Gastroesophageal sphincter (tissue), 4 donors: ENCODE data around the gene RHOJ. TPM values are rescaled to one million over a fixed set of nuclear protein-coding genes. Genes with fewer than 3 reads are reported as not detected.
"Not testable (repeated sequence)": the region's sequence is repeated elsewhere in the genome, so short reads cannot be mapped to it uniquely, and the experiment has no call there.

Experiments used
- ATAC-seq: fragments of 150-250 bp; one replicate; pipeline ENCODE4 v1.9.1; 2016; ENCODE audit warnings: mild to moderate bottlenecking, moderate library complexity
- H3K27ac ChIP-seq, 4 donors: fragments of 200-600 bp; sonication (generic) in 3 of 4; 1 replicate in 3 of 4; 2 replicates in 1 of 4; pipeline ENCODE4 v1.5.1; 2016 to 2019
- H3K27me3 ChIP-seq: fragments of 200-600 bp; sonication (generic); one replicate; pipeline ENCODE4 v1.5.1; 2019
- H3K36me3 ChIP-seq, 2 donors: fragments of 200-600 bp; sonication (generic); one replicate each; pipeline ENCODE4 v1.5.1; 2019; ENCODE audit warnings: control low read depth in 1 of 2
- H3K4me1 ChIP-seq, 3 donors: fragments of 200-600 bp; sonication (generic); 1 replicate in 2 of 3; 2 replicates in 1 of 3; pipeline ENCODE4 v1.5.1; 2016 to 2019; ENCODE audit warnings: control low read depth in 2 of 3
- H3K4me3 ChIP-seq, 2 donors: fragments of 200-600 bp; sonication (generic); one replicate each; pipeline ENCODE4 v1.5.1; 2019; ENCODE audit warnings: mild to moderate bottlenecking in 1 of 2, moderate library complexity in 1 of 2
- H3K9me3 ChIP-seq, 3 donors: fragments of 200-600 bp; sonication (generic); one replicate each; pipeline ENCODE4 v1.5.1; 2017 to 2019; ENCODE audit warnings: control low read depth in 2 of 3
- EP300 ChIP-seq: sonication (generic); formaldehyde crosslinking; IDR thresholded peaks from one replicate; pipeline ENCODE4 v1.6.1; 2017; ENCODE audit warnings: antibody characterized with exemption, mild to moderate bottlenecking
- POLR2A ChIP-seq, 2 donors: fragments of 450-650 bp; IDR thresholded peaks; one replicate each; pipeline ENCODE4 v1.6.1; 2017; ENCODE audit warnings: antibody characterized with exemption in 2 of 2, mild to moderate bottlenecking in 2 of 2, moderate library complexity in 1 of 2
- POLR2AphosphoS5 ChIP-seq: sonication (generic); formaldehyde crosslinking; IDR thresholded peaks from one replicate; pipeline ENCODE4 v1.6.1; 2017; ENCODE audit warnings: antibody characterized with exemption
- WGBS, 2 donors: methylation state at CpG; one replicate each; pipeline ENCODE4 v1.1.5; 2018; ENCODE audit warnings: low coverage in 1 of 2; 5-methylcytosine and 5-hydroxymethylcytosine counted together
- total RNA-seq, 4 donors: library from RNA; depleted of rRNA; stranded (reverse); fragments of >200 nt; gene quantifications; one replicate each; pipeline ENCODE4 v1.1.0, GENCODE V29; 2016
- TF ChIP-seq, protein P1 (sequence below), 4 experiments: fragments of 200-600 bp in 2 of 4; fragments of 450-650 bp in 2 of 4; sonication (generic) in 1 of 4; IDR thresholded peaks; one replicate each; pipeline ENCODE4 v1.5.1; 2017 to 2019; ENCODE audit warnings: antibody characterized with exemption in 4 of 4, mild to moderate bottlenecking in 2 of 4, moderate library complexity in 2 of 4

The RHOJ gene
- total RNA-seq, 4 donors from 2014 or later, result 12.5 to 12.9 (median 12.7) TPM

DNA sequence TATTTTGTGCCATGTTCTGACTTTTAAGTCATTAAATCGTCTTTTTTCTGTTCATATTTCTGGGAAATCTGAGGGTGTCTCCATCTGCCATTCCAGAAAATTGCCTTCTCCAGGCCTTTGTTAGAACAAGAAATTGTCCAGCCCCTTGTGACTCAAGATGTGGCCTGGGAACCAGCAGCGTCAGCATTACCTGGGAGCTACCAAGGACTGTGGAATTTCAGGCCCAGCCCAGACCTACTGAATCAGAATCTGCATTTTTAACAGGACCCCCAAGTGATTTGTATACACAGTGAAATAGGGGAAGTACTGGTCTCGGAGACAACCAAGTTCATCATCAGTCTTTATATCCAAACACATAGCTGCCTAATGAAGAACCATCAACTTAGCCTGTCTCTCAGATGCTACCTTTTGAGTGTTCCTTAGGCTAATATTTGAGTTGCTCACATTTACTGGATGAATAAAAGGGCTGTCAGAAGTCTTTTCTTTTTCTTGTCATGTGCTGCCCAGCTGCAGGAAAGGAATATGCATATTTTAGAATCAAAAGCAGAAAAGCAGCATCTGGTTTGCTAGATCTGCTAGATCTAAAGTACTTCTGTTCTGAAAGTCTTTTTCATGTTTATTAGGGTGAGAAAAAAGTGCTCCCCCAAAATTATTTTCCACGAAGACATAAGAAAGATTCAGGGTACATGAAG is 93.3 kb downstream of the RHOJ start:
- no peak for ATAC-seq
- H3K4me3 ChIP-seq, result no peak overlapping the region
- no peak overlapping the region for H3K27ac ChIP-seq
- H3K9me3 ChIP-seq, result no peaks in the 10 kb centered on the region
- 70 to 72% methylated on average over 2 to 4 of the region's 4 CpGs for WGBS, 2 donors
- no peaks in the 10 kb centered on the region for H3K27me3 ChIP-seq
- H3K4me1 ChIP-seq, result no peaks in the 10 kb centered on the region
- H3K36me3 ChIP-seq, result peaks cover 0 to 12% of the 10 kb centered on the region in 2 donors
- no peak for TF ChIP-seq POLR2AphosphoS5
- TF ChIP-seq POLR2A (IDR thresholded peaks at IDR 0.05), result no peak
- no peak for TF ChIP-seq EP300
- TF ChIP-seq, protein P1, sequence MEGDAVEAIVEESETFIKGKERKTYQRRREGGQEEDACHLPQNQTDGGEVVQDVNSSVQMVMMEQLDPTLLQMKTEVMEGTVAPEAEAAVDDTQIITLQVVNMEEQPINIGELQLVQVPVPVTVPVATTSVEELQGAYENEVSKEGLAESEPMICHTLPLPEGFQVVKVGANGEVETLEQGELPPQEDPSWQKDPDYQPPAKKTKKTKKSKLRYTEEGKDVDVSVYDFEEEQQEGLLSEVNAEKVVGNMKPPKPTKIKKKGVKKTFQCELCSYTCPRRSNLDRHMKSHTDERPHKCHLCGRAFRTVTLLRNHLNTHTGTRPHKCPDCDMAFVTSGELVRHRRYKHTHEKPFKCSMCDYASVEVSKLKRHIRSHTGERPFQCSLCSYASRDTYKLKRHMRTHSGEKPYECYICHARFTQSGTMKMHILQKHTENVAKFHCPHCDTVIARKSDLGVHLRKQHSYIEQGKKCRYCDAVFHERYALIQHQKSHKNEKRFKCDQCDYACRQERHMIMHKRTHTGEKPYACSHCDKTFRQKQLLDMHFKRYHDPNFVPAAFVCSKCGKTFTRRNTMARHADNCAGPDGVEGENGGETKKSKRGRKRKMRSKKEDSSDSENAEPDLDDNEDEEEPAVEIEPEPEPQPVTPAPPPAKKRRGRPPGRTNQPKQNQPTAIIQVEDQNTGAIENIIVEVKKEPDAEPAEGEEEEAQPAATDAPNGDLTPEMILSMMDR (IDR thresholded peaks at IDR 0.05), result no peak

DNA sequence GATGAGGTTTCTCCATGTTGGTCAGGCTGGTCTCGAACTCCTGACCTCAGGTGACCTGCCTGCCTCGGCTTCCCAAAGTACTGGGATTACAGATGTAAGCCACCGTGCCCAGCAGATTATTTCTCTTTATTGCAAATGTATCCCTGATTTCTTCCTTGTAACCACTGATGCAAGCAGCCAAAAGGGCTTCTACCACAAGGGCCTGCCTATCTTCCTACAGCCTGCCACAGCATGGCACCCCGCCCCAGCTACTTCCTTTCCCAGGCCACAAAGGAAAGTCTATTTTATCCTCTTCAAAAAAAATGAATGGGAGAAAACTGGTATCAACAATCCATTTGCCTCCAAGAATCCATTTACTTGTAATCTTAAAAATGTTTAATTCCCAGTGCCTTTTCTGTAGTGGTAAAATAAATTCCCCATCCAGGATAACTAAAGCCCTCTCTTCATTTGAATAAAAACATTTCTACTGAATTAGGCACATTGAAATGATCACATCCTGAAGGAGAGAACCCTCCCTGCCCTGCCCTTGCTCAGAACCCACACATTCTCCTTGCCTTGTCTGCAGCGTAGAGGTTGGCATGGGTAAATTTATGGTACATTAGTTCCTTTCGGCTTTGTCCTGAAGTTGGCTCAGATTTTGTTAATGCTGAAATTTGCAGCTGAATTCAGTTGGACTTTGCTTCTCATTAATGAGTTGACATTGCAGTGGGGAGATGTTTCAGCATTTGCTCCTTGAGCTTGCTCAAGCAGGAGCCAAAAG is 95.3 kb downstream of the RHOJ start:
- Histone ChIP-seq H3K9me3 (no peaks in the 10 kb centered on the region), H3K4me3 (no peak overlapping the region), H3K27me3 (no peaks in the 10 kb centered on the region), H3K4me1 (no peaks in the 10 kb centered on the region), H3K27ac (no peak overlapping the region), H3K36me3 (no peaks in the 10 kb centered on the region)
- WGBS, 2 donors, result 63 to 100% methylated on average over 1 to 4 of the region's 6 CpGs
- ATAC-seq, result no peak
- no peak for TF ChIP-seq POLR2A (IDR thresholded peaks at IDR 0.05)
- TF ChIP-seq POLR2AphosphoS5, result no peak
- TF ChIP-seq, protein P1 (IDR thresholded peaks at IDR 0.05), result no peak

DNA sequence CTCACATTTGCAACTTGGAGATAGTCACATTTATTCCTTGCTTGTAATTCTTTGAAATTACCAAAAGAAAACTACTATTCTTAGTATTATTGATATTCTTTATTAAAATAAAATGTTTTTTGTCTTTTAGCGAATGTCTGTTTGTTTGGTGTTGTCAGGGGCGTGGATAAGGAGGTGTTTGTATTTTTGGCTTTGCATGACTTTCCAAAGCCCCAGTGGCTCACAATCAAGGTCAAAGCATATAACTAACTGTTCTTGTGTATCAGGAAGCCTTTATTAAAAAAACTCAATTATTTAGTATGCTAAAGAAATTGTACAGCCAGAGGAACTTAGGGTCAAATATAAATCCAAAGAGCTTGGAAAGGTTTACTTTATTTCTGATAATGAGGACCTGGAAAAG is 96.6 kb downstream of the RHOJ start:
- Histone ChIP-seq H3K4me1 (no peaks in the 10 kb centered on the region), H3K27ac (no peak overlapping the region), H3K4me3 (no peak overlapping the region), H3K9me3 (no peaks in the 10 kb centered on the region), H3K36me3 (no peaks in the 10 kb centered on the region), H3K27me3 (no peaks in the 10 kb centered on the region)
- no peak for ATAC-seq
- TF ChIP-seq EP300 (no peak), POLR2A (IDR thresholded peaks at IDR 0.05) (no peak), POLR2AphosphoS5 (no peak)
- TF ChIP-seq, protein P1 (IDR thresholded peaks at IDR 0.05), result no peak
- WGBS, 2 donors, result 69 to 93% methylated on average over 2 of the region's 2 CpGs

DNA sequence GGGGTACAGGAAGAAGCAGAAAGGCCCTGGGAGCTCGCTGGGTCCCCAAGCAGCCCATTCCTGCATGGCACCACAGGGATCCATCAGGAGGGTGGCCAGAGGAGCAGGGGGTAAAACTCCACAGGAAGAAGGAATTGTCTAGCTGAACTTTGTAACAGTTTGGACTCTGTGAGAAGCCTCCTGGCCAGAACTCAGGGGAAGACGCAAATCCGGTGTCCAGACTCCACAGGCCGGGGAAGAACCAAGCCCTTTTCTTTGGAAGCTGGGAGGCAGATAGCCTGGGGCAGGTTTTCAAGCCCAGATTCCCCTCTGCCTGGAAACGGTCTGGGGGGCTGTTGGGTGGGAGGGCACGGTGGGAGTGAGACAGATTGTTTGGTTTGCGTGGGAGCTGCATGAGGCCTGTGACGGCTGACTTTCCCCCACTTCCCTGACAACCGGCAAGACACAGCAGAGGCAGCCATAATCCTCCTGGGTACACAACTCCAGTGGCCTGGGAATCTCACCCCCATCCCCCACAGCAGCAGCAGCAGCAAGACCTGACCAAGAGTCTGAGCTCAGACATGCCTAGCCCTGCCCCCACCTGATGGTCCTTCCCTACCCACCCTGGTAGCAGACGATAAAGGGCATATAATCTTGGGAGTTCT is 97.8 kb downstream of the RHOJ start:
- H3K4me1 ChIP-seq, result no peaks in the 10 kb centered on the region
- no peaks in the 10 kb centered on the region for H3K27me3 ChIP-seq
- no peak for ATAC-seq
- H3K36me3 ChIP-seq, result no peaks in the 10 kb centered on the region
- 80% methylated on average over 5 of the region's 10 CpGs; no CpG with 5 or more reads in 1 of the 2 donors for WGBS, 2 donors
- H3K9me3 ChIP-seq, result no peaks in the 10 kb centered on the region
- no peak overlapping the region for H3K4me3 ChIP-seq
- TF ChIP-seq, protein P1 (IDR thresholded peaks at IDR 0.05), result no peak
- TF ChIP-seq POLR2A (IDR thresholded peaks at IDR 0.05) (no peak), EP300 (no peak), POLR2AphosphoS5 (no peak)
- H3K27ac ChIP-seq, result no peak overlapping the region

DNA sequence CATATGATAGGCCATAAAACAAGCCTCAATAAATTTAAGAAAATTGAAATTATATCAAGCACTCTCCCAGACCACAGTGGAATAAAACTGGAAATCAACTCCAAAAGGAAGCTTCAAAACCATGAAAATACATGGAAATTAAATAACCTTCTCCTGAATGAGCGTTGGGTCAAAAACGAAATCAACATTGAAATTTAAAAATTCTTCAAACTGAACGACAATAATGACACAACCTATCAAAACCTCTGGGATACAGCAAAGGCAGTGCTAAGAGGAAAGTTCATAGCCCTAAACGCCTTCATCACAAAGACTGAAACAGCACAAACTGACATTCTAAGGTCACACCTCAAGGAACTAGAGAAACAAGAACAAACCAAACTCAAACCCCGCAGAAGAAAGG is 100.2 kb downstream of the RHOJ start:
- not testable (repeated sequence) for H3K36me3 ChIP-seq, H3K4me3 ChIP-seq, H3K9me3 ChIP-seq, ATAC-seq, H3K4me1 ChIP-seq, H3K27me3 ChIP-seq, H3K27ac ChIP-seq
- 90 to 94% methylated on average over 3 to 5 of the region's 5 CpGs for WGBS, 2 donors
